ENCODE results near the gene MELK.

The MELK gene

DNA sequence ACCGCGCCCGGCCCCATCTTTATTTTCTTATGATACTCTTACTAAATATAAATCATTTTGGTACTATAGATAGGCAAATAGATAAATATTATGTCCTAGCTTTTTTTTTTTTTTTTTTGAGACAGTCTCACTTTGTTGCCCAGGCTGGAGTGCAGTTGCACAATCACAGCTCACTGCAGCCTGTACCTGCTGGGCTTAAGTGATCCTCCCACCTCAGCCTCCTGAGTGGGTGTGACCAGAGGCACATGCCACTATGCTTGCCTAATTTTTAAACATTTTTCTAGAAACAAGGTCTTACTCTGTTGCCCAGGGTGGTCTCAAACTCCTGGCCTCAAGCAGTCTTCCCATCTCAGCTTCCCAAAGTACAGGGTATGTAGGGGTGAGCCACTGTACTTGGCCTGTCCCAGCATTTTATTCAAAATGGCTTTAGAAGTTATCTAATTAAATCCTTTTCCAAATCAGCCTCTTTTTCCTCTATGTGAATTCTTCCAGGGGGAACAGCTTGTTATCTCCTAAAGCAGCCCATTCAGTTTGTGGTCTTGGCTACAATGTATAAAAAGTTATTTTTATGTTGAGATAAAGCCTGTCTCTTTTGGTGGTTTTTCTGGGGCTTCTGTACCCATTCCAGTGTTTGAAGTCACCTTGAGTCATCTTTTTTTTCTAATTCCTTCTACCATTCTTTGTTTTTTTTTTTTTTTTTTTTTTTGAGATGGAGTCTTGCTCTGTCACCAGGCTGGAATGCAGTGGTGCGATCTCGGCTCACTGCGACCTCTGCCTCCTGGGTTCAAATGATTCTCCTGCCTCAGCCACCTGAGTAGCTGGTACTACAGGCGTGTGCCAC lies 12.1 kb downstream of the MELK start:
- DNase-seq = no peak

GRCh38 chr9:36590231-36590630 lies 17.5 kb downstream of the MELK start:
- no peak for DNase-seq

- DNase-seq = no peak
Observed at GRCh38 chr9:36592801-36593583, 20.3 kb downstream of the MELK start.

GRCh38 chr9:36594213-36594612 lies 21.5 kb downstream of the MELK start:
- no peak for DNase-seq

- DNase-seq = no peak
Observed at GRCh38 chr9:36597412-36598178, 24.9 kb downstream of the MELK start.

DNA sequence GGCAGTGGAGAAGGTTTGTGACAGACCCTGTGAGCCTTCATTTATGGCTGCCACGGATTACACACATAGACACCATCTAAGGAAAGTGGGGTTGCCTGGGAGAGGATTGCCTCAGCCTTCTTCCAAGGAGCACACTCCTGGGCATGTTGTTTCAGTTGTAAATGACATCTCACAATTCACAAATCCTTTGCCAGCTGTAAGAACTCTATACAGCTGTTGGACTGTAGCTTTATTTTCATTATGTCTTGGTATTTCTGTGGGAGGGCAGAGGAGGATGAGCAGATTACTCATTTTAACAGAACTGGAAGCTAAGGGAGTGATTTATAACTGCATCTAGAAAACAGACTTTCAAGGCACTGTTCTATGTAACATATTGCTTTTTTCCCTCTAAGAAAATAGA lies 25.6 kb downstream of the MELK start:
- no peak for DNase-seq

- no peak for DNase-seq
Observed at GRCh38 chr9:36603006-36603405, 30.3 kb downstream of the MELK start.

DNA sequence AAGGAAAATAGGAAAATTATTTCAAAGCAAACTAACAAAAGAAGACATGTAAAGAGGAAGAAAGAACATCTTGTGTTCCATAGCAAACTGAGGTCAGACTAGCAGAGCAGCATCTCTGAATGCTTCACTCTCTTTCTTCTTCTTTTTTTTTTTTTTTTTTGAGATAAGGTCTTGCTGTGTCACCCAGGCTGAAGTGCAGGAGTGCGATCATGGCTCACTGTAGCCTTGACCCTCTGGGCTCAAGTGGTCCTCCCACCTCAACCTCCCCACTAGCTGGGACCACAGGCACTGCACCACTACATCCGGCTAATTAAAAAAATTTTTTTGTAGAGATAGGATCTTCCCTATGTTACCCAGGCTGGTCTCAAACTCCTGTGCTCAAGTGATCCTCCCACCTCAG lies 36.6 kb downstream of the MELK start:
- no peak for DNase-seq

DNA sequence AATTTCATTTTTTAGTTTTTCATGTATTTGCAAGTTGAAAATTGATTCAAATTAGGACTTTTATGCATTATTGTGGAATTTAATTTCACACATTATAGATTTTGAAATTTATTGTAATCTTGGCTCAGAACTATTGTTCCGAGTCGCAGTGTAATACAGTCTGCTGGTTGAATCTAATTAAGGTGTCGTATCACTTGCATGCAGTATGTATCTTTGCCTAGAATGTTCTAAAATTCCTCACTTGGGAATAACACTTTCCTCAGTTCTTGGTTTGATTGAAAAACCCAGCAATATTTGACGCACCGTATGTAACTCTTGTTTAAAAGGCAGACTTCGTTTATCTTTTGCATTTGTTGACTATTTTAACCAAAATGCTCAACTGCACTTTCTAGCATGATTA lies 49.4 kb downstream of the MELK start:
- no peak for DNase-seq

- DNase-seq = no peak
Observed at GRCh38 chr9:36623280-36623679, 50.6 kb downstream of the MELK start.

- DNase-seq = no peak
Observed at GRCh38 chr9:36625006-36625615, 52.4 kb downstream of the MELK start.

DNA sequence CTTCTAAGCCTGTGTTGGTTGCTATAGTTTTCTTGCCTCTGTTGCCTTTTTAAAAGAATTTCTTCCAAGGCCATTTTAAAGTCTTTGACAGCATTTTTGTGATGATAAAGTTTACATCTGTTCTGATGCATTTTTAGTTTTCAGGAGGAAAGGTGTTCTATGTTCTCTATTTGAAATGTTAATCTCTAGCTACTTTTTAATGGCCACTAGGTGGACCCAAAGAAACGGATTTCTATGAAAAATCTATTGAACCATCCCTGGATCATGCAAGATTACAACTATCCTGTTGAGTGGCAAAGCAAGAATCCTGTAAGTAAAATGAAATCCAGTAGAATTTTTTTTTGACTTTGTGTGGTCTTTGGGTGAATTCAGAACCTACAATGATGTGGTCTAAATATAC lies 60.2 kb downstream of the MELK start:
- DNase-seq = no peak

GRCh38 chr9:36637491-36638270 lies 65.0 kb downstream of the MELK start:
- no peak for DNase-seq

GRCh38 chr9:36640771-36641381 lies 68.2 kb downstream of the MELK start:
- no peak for DNase-seq

DNA sequence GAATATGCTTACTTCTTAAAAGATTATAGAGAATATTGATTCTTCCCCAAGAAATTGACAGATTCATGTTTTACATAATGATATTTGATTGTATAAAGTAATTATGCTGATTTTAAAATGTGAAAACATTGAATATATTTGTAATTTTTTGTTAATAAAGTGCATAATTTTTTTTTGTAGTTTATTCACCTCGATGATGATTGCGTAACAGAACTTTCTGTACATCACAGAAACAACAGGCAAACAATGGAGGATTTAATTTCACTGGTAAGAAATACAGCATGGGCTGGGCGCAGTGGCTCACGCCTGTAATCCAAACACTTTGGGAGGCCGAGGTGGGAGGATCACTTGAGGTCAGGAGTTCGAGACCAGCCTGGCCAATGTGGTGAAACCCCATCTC lies 70.1 kb downstream of the MELK start:
- no peak for DNase-seq

GRCh38 chr9:36656842-36657241 lies 84.1 kb downstream of the MELK start:
- DNase-seq = no peak

GRCh38 chr9:36659500-36659899 lies 86.8 kb downstream of the MELK start:
- no peak for DNase-seq

DNA sequence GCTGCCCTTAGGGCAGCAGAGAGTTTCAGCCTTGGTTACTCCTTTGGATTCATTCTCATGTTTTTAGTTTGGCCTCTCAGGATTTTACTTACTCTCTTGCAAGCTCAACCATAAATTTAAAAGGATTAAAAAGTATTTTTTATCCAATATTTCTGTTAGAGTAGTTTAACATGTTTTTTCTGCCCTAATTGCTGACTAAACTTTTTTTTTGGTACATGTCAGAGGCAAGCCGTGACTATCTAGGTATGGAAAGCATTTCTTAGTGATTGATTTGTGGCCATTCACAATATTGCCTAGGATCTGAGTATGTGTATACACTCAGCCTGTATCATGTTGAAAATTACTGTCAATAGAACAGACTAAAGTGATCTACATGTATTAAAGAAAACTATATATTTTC lies 92.1 kb downstream of the MELK start:
- DNase-seq = no peak

- DNase-seq = no peak
Observed at GRCh38 chr9:36665387-36665786, 92.7 kb downstream of the MELK start.

- no peak for DNase-seq
Observed at GRCh38 chr9:36665921-36666431, 93.3 kb downstream of the MELK start.

- no peak for DNase-seq
Observed at GRCh38 chr9:36671561-36671960, 98.9 kb downstream of the MELK start.

DNA sequence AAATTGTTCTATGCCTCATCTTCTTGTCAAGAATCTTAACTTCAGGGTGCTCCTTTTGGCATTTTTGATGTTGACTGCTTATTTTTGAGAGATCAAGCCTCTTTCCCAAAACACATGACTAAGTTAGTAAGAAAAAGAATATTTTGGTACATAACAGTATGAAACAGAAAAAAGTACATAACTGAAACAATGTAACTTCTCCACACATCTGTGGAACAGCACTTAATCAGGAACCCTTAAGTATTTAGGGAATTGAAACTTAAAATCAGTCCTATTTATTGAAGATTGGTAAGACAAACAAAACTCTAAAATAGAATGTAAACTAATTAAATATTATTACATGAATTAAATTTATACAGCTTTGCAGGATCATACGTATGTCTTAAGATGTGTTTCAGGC lies 103.4 kb downstream of the MELK start:
- no peak for DNase-seq

Measured in CD4-positive, alpha-beta T cell treated with Interleukin-6 for 4 hours (primary cell).